ENCODE data around the gene SAMD10. TPM values are rescaled to one million over a fixed set of nuclear protein-coding genes. Genes with fewer than 3 reads are reported as not detected.

SAMD10 gene
- total and polyA plus RNA-seq, 10 of the 15 experiments (the other 5 are each of a cell fraction or from before 2014, with no cell fraction given) = 1.3 to 51.4 (median 17.9) TPM

- Histone ChIP-seq H3K9me3 (replicated peaks; ENCODE audit: control insufficient read depth, insufficient read depth, low read length) (no peaks in the 10 kb centered on the region), H3K4me3 (no peak overlapping the region), H3K79me2 (ENCODE audit: control insufficient read depth, insufficient read depth, low read length) (peaks cover 27% of the 10 kb centered on the region), H3K27me3 (replicated peaks in 1 of 2; ENCODE audit: control insufficient read depth in 2 of 2, insufficient read depth in 2 of 2, low read length in 1 of 2) (no peaks in the 10 kb centered on the region), H4K20me1 (ENCODE audit: control insufficient read depth, insufficient read depth) (peaks cover 4% of the 10 kb centered on the region; the same call in 1 of the 2 replicates), H3K36me3 (ENCODE audit: control insufficient read depth in 2 of 2, insufficient read depth in 2 of 2, low read length in 1 of 2) (peaks cover 14 to 27% of the 10 kb centered on the region in 2 experiments; a peak in 3 of 4 replicates), H3K9ac (ENCODE audit: control insufficient read depth, insufficient read depth, low read length) (no peak overlapping the region), H2AFZ (ENCODE audit: control insufficient read depth, low read depth, low read length) (no peak overlapping the region), H3K4me2 (ENCODE audit: control insufficient read depth, insufficient read depth) (no peak overlapping the region), H3K4me1 (ENCODE audit: control insufficient read depth, insufficient read depth, low read length) (peaks cover 28% of the 10 kb centered on the region), H3K27ac (ENCODE audit: control insufficient read depth, insufficient read depth) (no peak overlapping the region)
- WGBS (ENCODE audit: insufficient coverage, insufficient replicate concordance, low lambda C conversion rate, missing lambda C conversion rate) = 79% methylated on average over 15 of the region's 15 CpGs
- ChIA-PET CTCF (no interaction called here), SMC1A (ENCODE audit: uncharacterized antibody, unreplicated experiment) (interaction anchor here (0.6 kb wide), 1 partner anchor 15 kb away, joined by 3 read pairs; no protein-coding TSS in a partner anchor), RAD21 (ENCODE audit: unreplicated experiment) (no interaction called here), POLR2A (no interaction called here)
- ATAC-seq (no peak), FAIRE-seq (no peak), DNase-seq (ENCODE audit: low read depth, low spot score) (no peak)
- intact Hi-C loops (cut with micrococcal nuclease; ENCODE audit: unreplicated experiment) = no loop called here
- TF ChIP-seq FOS (IDR thresholded peaks at IDR 0.05; ENCODE audit: borderline replicate concordance, extremely low read depth, insufficient read length) (no peak), SREBF1 (IDR thresholded peaks at IDR 0.05; ENCODE audit: low read length) (no peak), RBBP5 (conservative IDR thresholded peaks at IDR 0.05) (no peak)
- in situ Hi-C loops (cut with MboI) = no loop called here
- BruUV-seq (replicated peaks) = no TSS peak
Measured at GRCh38 chr20:63946986-63947637, 32.3 kb downstream of the SAMD10 start.

DNA sequence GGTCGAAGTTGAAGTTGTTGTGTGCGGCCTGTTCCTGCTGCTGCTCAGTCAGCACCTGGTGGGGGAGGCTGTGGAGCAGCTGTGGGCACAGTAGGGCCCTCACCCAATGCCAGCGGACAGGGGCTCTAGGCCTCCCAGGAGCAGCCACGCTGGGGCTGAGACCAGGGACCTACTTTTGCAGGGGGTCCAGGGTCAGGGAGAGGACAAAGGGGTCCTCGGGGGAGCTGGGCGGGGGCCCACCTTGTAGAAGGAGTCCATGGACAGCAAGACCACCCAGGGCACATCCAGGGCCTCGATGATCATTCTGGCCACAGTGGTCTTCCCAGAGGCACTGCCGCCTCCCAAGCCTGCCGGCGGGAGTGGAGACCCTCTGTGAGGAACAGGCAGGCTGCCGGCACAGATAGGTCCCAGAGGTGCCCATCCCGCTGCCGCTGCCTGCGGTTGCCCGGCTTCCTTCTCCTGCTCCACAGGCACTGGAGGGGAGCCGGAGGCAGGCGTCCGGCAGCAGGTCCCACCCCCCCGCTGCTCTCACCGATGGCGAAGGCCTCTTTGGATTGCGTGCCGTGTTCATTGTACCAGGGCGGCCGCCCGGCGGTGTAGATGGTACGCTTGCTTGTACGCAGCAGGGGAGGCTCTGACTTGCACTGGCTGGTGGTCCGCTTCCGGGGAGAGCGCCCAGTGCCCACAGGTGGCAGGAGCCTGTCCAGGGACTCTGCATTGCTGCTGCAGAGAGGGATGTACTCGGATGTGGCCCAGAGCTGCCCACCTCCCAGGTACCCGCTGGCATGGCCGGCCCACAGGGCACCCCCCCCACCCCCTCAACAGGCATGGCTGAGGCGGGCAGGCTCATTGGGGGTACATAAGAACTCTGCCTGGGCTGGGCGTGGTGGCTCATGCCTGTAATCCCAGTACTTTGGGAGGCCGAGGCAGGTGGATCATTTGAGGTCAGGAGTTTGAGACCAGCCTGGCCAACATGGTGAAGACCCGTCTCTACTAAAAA, 33.2 kb downstream of the SAMD10 start:
- 95% methylated on average over 39 of the region's 39 CpGs for WGBS (ENCODE audit: insufficient coverage, insufficient replicate concordance, low lambda C conversion rate, missing lambda C conversion rate)
- no peak for TF ChIP-seq ZNF274 (IDR thresholded peaks at IDR 0.05; ENCODE audit: insufficient read depth, insufficient read length)
- no peak for TF ChIP-seq MEF2B (IDR thresholded peaks at IDR 0.05; ENCODE audit: partially characterized antibody, poor library complexity, severe bottlenecking)
- TF ChIP-seq ZNF622 (IDR thresholded peaks at IDR 0.05) = no peak
- POLR2A ChIA-PET = no interaction called here

More for the DNA sequence above, 33.2 kb downstream of the SAMD10 start:
- ChIA-PET CTCF (no interaction called here), SMC1A (ENCODE audit: uncharacterized antibody, unreplicated experiment) (no interaction called here), RAD21 (ENCODE audit: unreplicated experiment) (no interaction called here)
- DNase-seq (ENCODE audit: low read depth, low spot score) (no peak), ATAC-seq (no peak), FAIRE-seq (no peak)
- BruUV-seq (replicated peaks) = no TSS peak
- Histone ChIP-seq H3K4me1 (ENCODE audit: control insufficient read depth, insufficient read depth, low read length) (peaks cover 24% of the 10 kb centered on the region), H4K20me1 (ENCODE audit: control insufficient read depth, insufficient read depth) (peaks cover 4% of the 10 kb centered on the region; the same call in 1 of the 2 replicates), H3K27me3 (replicated peaks in 1 of 2; ENCODE audit: control insufficient read depth in 2 of 2, insufficient read depth in 2 of 2, low read length in 1 of 2) (no peaks in the 10 kb centered on the region), H3K9ac (ENCODE audit: control insufficient read depth, insufficient read depth, low read length) (no peak overlapping the region), H3K79me2 (ENCODE audit: control insufficient read depth, insufficient read depth, low read length) (peaks cover 21% of the 10 kb centered on the region), H3K27ac (ENCODE audit: control insufficient read depth, insufficient read depth) (no peak overlapping the region), H2AFZ (ENCODE audit: control insufficient read depth, low read depth, low read length) (no peak overlapping the region), H3K36me3 (ENCODE audit: control insufficient read depth in 2 of 2, insufficient read depth in 2 of 2, low read length in 1 of 2) (peaks cover 14 to 30% of the 10 kb centered on the region in 2 experiments; a peak in 3 of 4 replicates), H3K9me3 (replicated peaks; ENCODE audit: control insufficient read depth, insufficient read depth, low read length) (no peaks in the 10 kb centered on the region), H3K4me2 (ENCODE audit: control insufficient read depth, insufficient read depth) (no peak overlapping the region), H3K4me3 (no peak overlapping the region)
- in situ Hi-C loops (cut with MboI) (no loop called here), intact Hi-C loops (cut with micrococcal nuclease; ENCODE audit: unreplicated experiment) (no loop called here)

Measured in GM12878 (cell line).